ENCODE measurements around the gene ACY1.

ACY1 gene

DNA sequence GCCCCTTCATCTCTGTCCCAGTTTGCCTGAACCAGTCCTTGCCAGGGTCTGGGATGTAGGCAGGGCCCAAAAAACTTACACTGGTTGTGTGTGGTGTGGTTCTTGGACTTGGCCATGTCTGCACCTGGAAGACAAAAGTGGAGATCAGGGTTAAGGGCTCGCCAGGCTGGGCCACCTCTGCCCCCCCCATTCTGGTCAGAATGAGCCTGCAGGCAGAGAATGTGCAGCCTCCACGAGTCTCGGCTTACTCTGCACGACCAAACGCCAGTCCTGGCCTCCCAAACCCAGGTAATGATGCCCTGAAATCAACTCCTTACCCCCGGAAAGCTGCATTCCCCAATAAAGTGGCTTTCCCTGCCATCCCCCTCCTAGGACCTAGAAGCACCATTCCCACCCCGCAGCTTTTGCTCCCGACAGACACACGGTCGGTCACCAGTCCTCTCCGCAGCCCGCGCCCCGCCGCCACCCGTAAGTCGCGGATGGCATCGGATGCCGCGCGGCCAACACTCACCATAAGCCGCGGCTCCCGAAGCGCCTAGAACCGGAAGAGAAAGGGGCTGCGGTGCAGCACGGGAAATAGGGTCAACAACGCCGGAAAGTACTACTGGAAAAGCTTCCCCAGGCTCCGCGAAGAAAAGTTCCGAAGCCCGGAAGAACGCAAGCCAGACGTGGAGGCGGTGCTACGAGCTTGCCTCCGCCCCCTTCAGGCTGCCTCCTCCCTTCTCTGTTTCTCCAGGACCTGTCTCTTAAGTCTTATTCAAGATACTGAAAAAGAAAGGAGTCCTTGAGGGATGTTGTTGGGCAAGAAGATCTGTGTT, 12.2 kb downstream of the ACY1 start, which contains the start of gene RPL29 (continued):
- TF ChIP-seq ZIC2 (tag by site-specific recombination; IDR thresholded peaks at IDR 0.05), result no peak
- peak; percentile 60; the same call in 1 of the 2 replicates for TF ChIP-seq YY1 (tag by site-specific recombination; IDR thresholded peaks at IDR 0.05)
- TF ChIP-seq ZNF785 (tag by site-specific recombination; IDR thresholded peaks at IDR 0.05), result no peak
- TF ChIP-seq ZBTB8A (tag by site-specific recombination; IDR thresholded peaks at IDR 0.05), result peak; percentile 50; the same call in 1 of the 2 replicates
- no peak for TF ChIP-seq ZNF747 (tag by site-specific recombination; IDR thresholded peaks at IDR 0.05)
- peak; percentile 76; the same call in 1 of the 2 replicates for TF ChIP-seq ZNF561 (tag by site-specific recombination; IDR thresholded peaks at IDR 0.05; ENCODE audit: borderline replicate concordance)
- TF ChIP-seq ZNF623 (tag by site-specific recombination; IDR thresholded peaks at IDR 0.05), result peak; percentile 38; the same call in 1 of the 2 replicates
- TF ChIP-seq ZNF26 (tag by site-specific recombination; IDR thresholded peaks at IDR 0.05), result no peak
- TF ChIP-seq ZNF202 (tag by site-specific recombination; IDR thresholded peaks at IDR 0.05; ENCODE audit: borderline replicate concordance), result no peak
- TF ChIP-seq REST (tag by site-specific recombination; IDR thresholded peaks at IDR 0.05), result 0 out of 2 replicates have a peak, but pooled peaks have one; percentile 21
- no peak for TF ChIP-seq KLF1 (tag by site-specific recombination; IDR thresholded peaks at IDR 0.05)
- TF ChIP-seq MEIS1 (CRISPR knock-in tag; IDR thresholded peaks at IDR 0.05; ENCODE audit: borderline replicate concordance), result no peak
- peak; percentile 90; the same call in 1 of the 2 replicates for TF ChIP-seq GLI4 (tag by site-specific recombination; IDR thresholded peaks at IDR 0.05)
- TF ChIP-seq, protein P1, sequence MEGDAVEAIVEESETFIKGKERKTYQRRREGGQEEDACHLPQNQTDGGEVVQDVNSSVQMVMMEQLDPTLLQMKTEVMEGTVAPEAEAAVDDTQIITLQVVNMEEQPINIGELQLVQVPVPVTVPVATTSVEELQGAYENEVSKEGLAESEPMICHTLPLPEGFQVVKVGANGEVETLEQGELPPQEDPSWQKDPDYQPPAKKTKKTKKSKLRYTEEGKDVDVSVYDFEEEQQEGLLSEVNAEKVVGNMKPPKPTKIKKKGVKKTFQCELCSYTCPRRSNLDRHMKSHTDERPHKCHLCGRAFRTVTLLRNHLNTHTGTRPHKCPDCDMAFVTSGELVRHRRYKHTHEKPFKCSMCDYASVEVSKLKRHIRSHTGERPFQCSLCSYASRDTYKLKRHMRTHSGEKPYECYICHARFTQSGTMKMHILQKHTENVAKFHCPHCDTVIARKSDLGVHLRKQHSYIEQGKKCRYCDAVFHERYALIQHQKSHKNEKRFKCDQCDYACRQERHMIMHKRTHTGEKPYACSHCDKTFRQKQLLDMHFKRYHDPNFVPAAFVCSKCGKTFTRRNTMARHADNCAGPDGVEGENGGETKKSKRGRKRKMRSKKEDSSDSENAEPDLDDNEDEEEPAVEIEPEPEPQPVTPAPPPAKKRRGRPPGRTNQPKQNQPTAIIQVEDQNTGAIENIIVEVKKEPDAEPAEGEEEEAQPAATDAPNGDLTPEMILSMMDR (tag by site-specific recombination; IDR thresholded peaks at IDR 0.05), result no peak; the same call in 1 of the 2 replicates

DNA sequence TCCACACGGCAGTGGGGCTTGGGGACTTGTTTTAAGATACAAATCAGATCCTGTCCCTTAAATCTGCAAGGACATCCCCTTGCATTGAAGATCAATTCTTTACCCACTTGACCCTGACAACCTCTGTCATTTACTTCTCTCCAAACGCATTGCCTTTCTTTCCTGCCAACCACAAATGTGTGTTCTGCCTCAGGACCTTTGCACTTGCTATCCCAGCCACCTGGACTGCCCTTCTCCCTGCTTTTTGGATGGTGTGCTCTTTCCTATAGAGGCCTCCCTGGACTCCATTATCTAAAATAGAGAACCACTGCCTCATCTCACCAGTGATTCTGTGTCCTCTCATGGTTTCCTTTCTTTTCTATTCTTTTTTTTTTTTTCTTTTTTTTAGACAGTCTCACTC, 13.8 kb downstream of the ACY1 start:
- Histone ChIP-seq H3K36me3 (ENCODE audit: control insufficient read depth in 2 of 2, insufficient read depth in 1 of 2, low read length in 2 of 2) (peaks cover 0 to 34% of the 10 kb centered on the region in 2 experiments; a peak in 2 of 3 replicates), H3K4me1 (ENCODE audit: control insufficient read depth, insufficient read depth, low read length) (no peaks in the 10 kb centered on the region), H3K4me3 (ENCODE audit: low read depth, low read length) (no peak overlapping the region), H3K9me3 (ENCODE audit: control insufficient read depth, insufficient read depth, low read depth, low read length) (no peaks in the 10 kb centered on the region), H3K27ac (ENCODE audit: extremely low read depth, low read depth, low read length) (no peak overlapping the region)
- CTCF ChIA-PET, result interaction anchor here (0.7 to 1.3 kb wide), 4 partner anchors 17 to 444 kb away, joined by 3 to 6 read pairs (median 3); partner anchors contain the start of genes PARP3 and RRP9
- POLR2A ChIA-PET, result interaction anchor here (1.0 to 1.3 kb wide), 2 partner anchors 15 to 158 kb away, joined by 3 to 4 read pairs; no protein-coding TSS in a partner anchor
- TF ChIP-seq ZNF596 (tag by site-specific recombination; IDR thresholded peaks at IDR 0.05) (no peak), ZNF623 (tag by site-specific recombination; IDR thresholded peaks at IDR 0.05) (peak; percentile 97)

Data from HEK293 (cell line).